HUES64 (cell line): Measurements from ENCODE around the gene CREB1.
A peak's percentile ranks its signal among the peaks of the same experiment; 100 is the strongest.

ENCODE experiments used
- H3K27ac ChIP-seq: 2 replicates; pipeline ENCODE4 v1.7.0; 2013; ENCODE audit warnings: low read depth, low read length, inconsistent platforms
- H3K27me3 ChIP-seq: 2 replicates; pipeline ENCODE4 v1.6.1; 2013; ENCODE audit warnings: mild to moderate bottlenecking, low read length; ENCODE audit not compliant: insufficient read depth
- H3K36me3 ChIP-seq: 2 replicates; pipeline ENCODE4 v1.6.1; 2013; ENCODE audit warnings: mild to moderate bottlenecking, low read length; ENCODE audit not compliant: insufficient read depth
- H3K4me1 ChIP-seq: 2 replicates; pipeline ENCODE4 v1.6.1; 2013; ENCODE audit warnings: mild to moderate bottlenecking, low read length, moderate library complexity; ENCODE audit not compliant: insufficient read depth
- H3K4me3 ChIP-seq: 2 replicates; pipeline ENCODE4 v1.5.1; 2013; ENCODE audit warnings: mild to moderate bottlenecking, low read length, moderate library complexity
- H3K9ac ChIP-seq: 2 replicates; pipeline ENCODE4 v1.6.1; 2013; ENCODE audit warnings: mild to moderate bottlenecking, low read depth, low read length
- H3K9me3 ChIP-seq: 2 replicates; pipeline ENCODE4 v1.6.1; 2013; ENCODE audit warnings: low read depth, low read length; ENCODE audit not compliant: insufficient read depth
- WGBS: fragments of 150-250, 120-280 bp; methylation state at CpG from one replicate; pipeline ENCODE4 v1.1.7; 2013; ENCODE audit warnings: missing lambda C conversion rate; 5-methylcytosine and 5-hydroxymethylcytosine counted together

The CREB1 gene

GRCh38 chr2:207616185-207616584 lies 86.4 kb downstream of the CREB1 start:
- no peak overlapping the region for H3K9ac ChIP-seq
- 92% methylated on average over 4 of the region's 4 CpGs for WGBS
- H3K9me3 ChIP-seq: no peaks in the 10 kb centered on the region
- H3K4me3 ChIP-seq: no peak overlapping the region
- H3K36me3 ChIP-seq: peaks cover 80% of the 10 kb centered on the region
- H3K27ac ChIP-seq: no peak overlapping the region
- H3K27me3 ChIP-seq: no peaks in the 10 kb centered on the region
- H3K4me1 ChIP-seq: no peaks in the 10 kb centered on the region

- Histone ChIP-seq H3K4me1 (no peaks in the 10 kb centered on the region), H3K36me3 (peaks cover 89% of the 10 kb centered on the region), H3K27ac (no peak overlapping the region), H3K4me3 (no peak overlapping the region), H3K9ac (no peak overlapping the region), H3K9me3 (no peaks in the 10 kb centered on the region), H3K27me3 (no peaks in the 10 kb centered on the region)
- 85% methylated on average over 5 of the region's 6 CpGs for WGBS
These were observed 87.4 kb downstream of the CREB1 start for GRCh38 chr2:207617011-207617671.

- no peak overlapping the region for H3K27ac ChIP-seq
- WGBS: 96% methylated on average over 4 of the region's 4 CpGs
- peaks cover 77% of the 10 kb centered on the region for H3K36me3 ChIP-seq
- no peak overlapping the region for H3K4me3 ChIP-seq
- no peaks in the 10 kb centered on the region for H3K27me3 ChIP-seq
- H3K9ac ChIP-seq: no peak overlapping the region
- H3K9me3 ChIP-seq: no peaks in the 10 kb centered on the region
- no peaks in the 10 kb centered on the region for H3K4me1 ChIP-seq
These were observed 90.0 kb downstream of the CREB1 start for GRCh38 chr2:207619764-207620203.

GRCh38 chr2:207621501-207622039 lies 91.8 kb downstream of the CREB1 start:
- Histone ChIP-seq H3K27me3 (no peaks in the 10 kb centered on the region), H3K4me3 (no peak overlapping the region), H3K36me3 (peaks cover 62% of the 10 kb centered on the region), H3K4me1 (no peaks in the 10 kb centered on the region), H3K9me3 (no peaks in the 10 kb centered on the region), H3K27ac (no peak overlapping the region), H3K9ac (no peak overlapping the region)
- 96% methylated on average over 9 of the region's 10 CpGs for WGBS

- H3K27me3 ChIP-seq: no peaks in the 10 kb centered on the region
- H3K4me3 ChIP-seq: peak overlapping the region; percentile 87
- H3K27ac ChIP-seq: peak overlapping the region; percentile 94
- 3% methylated on average over 47 of the region's 47 CpGs for WGBS
- H3K9ac ChIP-seq: peak overlapping the region; percentile 87
- H3K4me1 ChIP-seq: no peaks in the 10 kb centered on the region
- H3K36me3 ChIP-seq: peaks cover 38% of the 10 kb centered on the region
- no peaks in the 10 kb centered on the region for H3K9me3 ChIP-seq
These were observed 94.6 kb downstream of the CREB1 start for GRCh38 chr2:207624185-207625013.

- Histone ChIP-seq H3K4me3 (peak within 1 kb of the TSS; percentile 87), H3K27ac (peak within 1 kb of the TSS; percentile 94), H3K9me3 (no peaks in the 10 kb centered on the region), H3K4me1 (no peaks in the 10 kb centered on the region), H3K36me3 (peaks cover 31% of the 10 kb centered on the region), H3K27me3 (no peaks in the 10 kb centered on the region), H3K9ac (peak within 1 kb of the TSS; percentile 87)
- whole genome bisulfite sequencing: under 1% methylated on average over 92 of the region's 92 CpGs
These were observed 95.5 kb downstream of the CREB1 start, which contains the start of gene METTL21A for GRCh38 chr2:207625014-207625907. METTL21A (minus strand) TSS chr2:207625394; CDS start chr2:207624375, 1,019 bp downstream.

- 77% methylated on average over 1 of the region's 1 CpG for WGBS
- no peak overlapping the region for H3K4me3 ChIP-seq
- no peak overlapping the region for H3K9ac ChIP-seq
- no peaks in the 10 kb centered on the region for H3K4me1 ChIP-seq
- no peaks in the 10 kb centered on the region for H3K9me3 ChIP-seq
- no peaks in the 10 kb centered on the region for H3K27me3 ChIP-seq
- H3K36me3 ChIP-seq: no peaks in the 10 kb centered on the region
- H3K27ac ChIP-seq: no peak overlapping the region
These were observed 99.8 kb downstream of the CREB1 start for GRCh38 chr2:207629553-207629952.

GRCh38 chr2:207630491-207630890 lies 100.7 kb downstream of the CREB1 start:
- H3K36me3 ChIP-seq: no peaks in the 10 kb centered on the region
- no peaks in the 10 kb centered on the region for H3K9me3 ChIP-seq
- H3K27me3 ChIP-seq: no peaks in the 10 kb centered on the region
- H3K4me3 ChIP-seq: no peak overlapping the region
- no peak overlapping the region for H3K27ac ChIP-seq
- WGBS: 90% methylated on average over 4 of the region's 4 CpGs
- H3K4me1 ChIP-seq: no peaks in the 10 kb centered on the region
- no peak overlapping the region for H3K9ac ChIP-seq

- Histone ChIP-seq H3K27ac (no peak overlapping the region), H3K4me1 (no peaks in the 10 kb centered on the region), H3K36me3 (no peaks in the 10 kb centered on the region), H3K27me3 (no peaks in the 10 kb centered on the region), H3K4me3 (no peak overlapping the region), H3K9me3 (no peaks in the 10 kb centered on the region), H3K9ac (no peak overlapping the region)
- WGBS: 93% methylated on average over 8 of the region's 8 CpGs
These were observed 103.1 kb downstream of the CREB1 start for GRCh38 chr2:207632575-207633493.

GRCh38 chr2:207633686-207634085 lies 103.9 kb downstream of the CREB1 start:
- no peaks in the 10 kb centered on the region for H3K36me3 ChIP-seq
- no peak overlapping the region for H3K4me3 ChIP-seq
- WGBS: 99% methylated on average over 2 of the region's 3 CpGs
- H3K9ac ChIP-seq: no peak overlapping the region
- no peaks in the 10 kb centered on the region for H3K27me3 ChIP-seq
- no peak overlapping the region for H3K27ac ChIP-seq
- no peaks in the 10 kb centered on the region for H3K9me3 ChIP-seq
- H3K4me1 ChIP-seq: no peaks in the 10 kb centered on the region
